Mucosa of stomach (tissue), 1 donor: ENCODE data around the gene HMCES.
"Not testable (repeated sequence)": the region's sequence is repeated elsewhere in the genome, so short reads cannot be mapped to it uniquely, and the experiment has no call there.

ENCODE experiments used
- H3K27me3 ChIP-seq: one replicate; pipeline ENCODE4 v1.7.0; 2013; ENCODE audit warnings: mild to moderate bottlenecking, low read length; ENCODE audit not compliant: control insufficient read depth, insufficient read depth
- H3K36me3 ChIP-seq: one replicate; pipeline ENCODE4 v1.7.0; 2013; ENCODE audit warnings: low read length; ENCODE audit not compliant: control insufficient read depth, insufficient read depth
- H3K4me1 ChIP-seq: one replicate; pipeline ENCODE4 v1.7.0; 2013; ENCODE audit warnings: mild to moderate bottlenecking, low read length; ENCODE audit not compliant: control insufficient read depth, insufficient read depth
- H3K4me3 ChIP-seq: one replicate; pipeline ENCODE4 v1.7.0; 2013; ENCODE audit warnings: low read length
- H3K9ac ChIP-seq: one replicate; pipeline ENCODE4 v1.7.0; 2013; ENCODE audit warnings: mild to moderate bottlenecking, low read length, moderate library complexity
- H3K9me3 ChIP-seq: one replicate; pipeline ENCODE4 v1.7.0; 2013; ENCODE audit warnings: mild to moderate bottlenecking, low read length, moderate library complexity; ENCODE audit not compliant: control insufficient read depth
- donor health status: Pancreatic carcinoma.

HMCES gene

DNA sequence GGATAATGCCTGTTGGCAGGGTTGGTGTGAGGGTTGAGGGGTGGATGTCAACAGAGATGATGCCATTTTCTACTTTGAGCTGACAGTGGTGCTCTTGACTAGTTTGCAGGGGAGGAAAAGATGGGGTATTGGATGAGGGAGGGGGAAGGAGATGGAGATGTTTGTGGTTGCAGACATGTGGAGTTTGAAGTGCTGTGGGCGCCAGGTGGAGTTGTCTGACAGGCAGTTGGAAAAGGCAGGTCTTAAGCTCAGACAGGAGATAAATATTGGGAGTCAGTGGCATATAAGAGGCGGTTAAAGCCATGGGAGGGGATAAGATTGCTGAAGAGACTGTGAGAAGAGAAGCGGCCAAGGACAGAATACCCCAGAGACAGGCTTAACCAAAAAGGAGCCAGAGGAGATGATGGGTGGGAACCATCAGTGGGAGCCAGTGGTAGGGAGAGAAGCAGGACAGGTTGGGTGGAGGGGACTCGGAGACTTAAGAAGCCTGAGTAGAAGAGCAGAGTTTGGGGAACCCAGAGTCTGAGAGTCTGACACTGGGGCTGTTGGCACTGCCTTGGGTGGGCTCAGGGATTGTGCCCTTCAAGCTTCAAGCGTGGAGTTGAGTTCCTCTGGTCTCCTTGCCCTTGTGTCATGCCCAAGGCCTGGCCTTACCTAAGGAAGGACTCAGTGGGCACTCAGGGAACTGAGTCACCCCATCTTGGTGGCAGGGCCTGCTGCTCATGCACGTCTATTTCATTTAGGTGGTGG lies 15.3 kb upstream of the HMCES start:
- no peaks in the 10 kb centered on the region for H3K27me3 ChIP-seq
- H3K9ac ChIP-seq, result no peak overlapping the region
- no peaks in the 10 kb centered on the region for H3K4me1 ChIP-seq
- H3K9me3 ChIP-seq, result no peaks in the 10 kb centered on the region
- H3K4me3 ChIP-seq, result no peak overlapping the region
- peaks cover 19% of the 10 kb centered on the region for H3K36me3 ChIP-seq

GRCh38 chr3:129264994-129265393 lies 13.7 kb upstream of the HMCES start:
- H3K27me3 ChIP-seq, H3K9me3 ChIP-seq, H3K9ac ChIP-seq, H3K4me3 ChIP-seq, H3K4me1 ChIP-seq: not testable (repeated sequence)
- H3K36me3 ChIP-seq, result peaks cover 25% of the 10 kb centered on the region

GRCh38 chr3:129266651-129267050 lies 12.0 kb upstream of the HMCES start:
- Histone ChIP-seq H3K36me3 (peaks cover 30% of the 10 kb centered on the region), H3K4me3 (no peak overlapping the region), H3K9me3 (no peaks in the 10 kb centered on the region), H3K4me1 (no peaks in the 10 kb centered on the region), H3K9ac (no peak overlapping the region), H3K27me3 (no peaks in the 10 kb centered on the region)

DNA sequence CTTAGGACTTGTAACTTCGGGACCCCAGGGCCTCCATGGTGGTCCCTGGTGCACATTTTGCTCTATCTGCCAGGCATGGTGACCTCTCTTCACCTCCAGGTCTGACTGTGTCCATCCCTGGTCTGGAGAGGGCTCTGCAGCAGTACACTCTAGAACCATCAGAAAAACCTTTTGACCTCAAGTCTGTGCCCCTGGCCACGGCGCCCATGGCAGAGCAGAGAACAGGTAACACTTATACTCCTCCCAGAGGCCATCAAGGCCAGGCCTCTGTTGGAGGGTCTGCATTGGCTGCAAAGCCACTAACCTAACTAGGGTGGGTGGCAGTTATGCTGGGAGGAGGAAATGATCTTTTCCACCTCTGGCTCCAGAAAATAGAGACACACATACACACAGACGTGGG lies 10.3 kb upstream of the HMCES start:
- Histone ChIP-seq H3K9ac (no peak overlapping the region), H3K27me3 (no peaks in the 10 kb centered on the region), H3K36me3 (peaks cover 38% of the 10 kb centered on the region), H3K9me3 (no peaks in the 10 kb centered on the region), H3K4me3 (no peak overlapping the region), H3K4me1 (no peaks in the 10 kb centered on the region)

- H3K9me3 ChIP-seq, result no peaks in the 10 kb centered on the region
- no peak overlapping the region for H3K4me3 ChIP-seq
- H3K9ac ChIP-seq, result no peak overlapping the region
- H3K36me3 ChIP-seq, result peaks cover 53% of the 10 kb centered on the region
- no peaks in the 10 kb centered on the region for H3K4me1 ChIP-seq
- H3K27me3 ChIP-seq, result no peaks in the 10 kb centered on the region
Measured at GRCh38 chr3:129271674-129272073, 7.0 kb upstream of the HMCES start.

- no peaks in the 10 kb centered on the region for H3K27me3 ChIP-seq
- peaks cover 26% of the 10 kb centered on the region for H3K36me3 ChIP-seq
- H3K9ac ChIP-seq, result no peak overlapping the region
- no peaks in the 10 kb centered on the region for H3K9me3 ChIP-seq
- peaks cover 13% of the 10 kb centered on the region for H3K4me1 ChIP-seq
- no peak overlapping the region for H3K4me3 ChIP-seq
Measured at GRCh38 chr3:129276385-129276784, 2.3 kb upstream of the HMCES start.

GRCh38 chr3:129277829-129278271 lies 820 bp upstream of the HMCES start:
- no peaks in the 10 kb centered on the region for H3K27me3 ChIP-seq
- H3K36me3 ChIP-seq, result peaks cover 16% of the 10 kb centered on the region
- H3K4me1 ChIP-seq, result peaks cover 13% of the 10 kb centered on the region
- peak overlapping the region; percentile 88 for H3K4me3 ChIP-seq
- peak overlapping the region; percentile 78 for H3K9ac ChIP-seq
- H3K9me3 ChIP-seq, result no peaks in the 10 kb centered on the region

- peaks cover 13% of the 10 kb centered on the region for H3K4me1 ChIP-seq
- H3K9me3 ChIP-seq, result no peaks in the 10 kb centered on the region
- H3K9ac ChIP-seq, result peak overlapping the region; percentile 78
- H3K4me3 ChIP-seq, result peak overlapping the region; percentile 88
- H3K27me3 ChIP-seq, result no peaks in the 10 kb centered on the region
- H3K36me3 ChIP-seq, result peaks cover 10% of the 10 kb centered on the region
Measured at GRCh38 chr3:129278966-129279906, 566 bp downstream of the HMCES start.

- Histone ChIP-seq H3K9me3 (no peaks in the 10 kb centered on the region), H3K4me1 (peaks cover 13% of the 10 kb centered on the region), H3K4me3 (no peak overlapping the region), H3K27me3 (no peaks in the 10 kb centered on the region), H3K36me3 (peaks cover under 1% of the 10 kb centered on the region), H3K9ac (no peak overlapping the region)
Measured at GRCh38 chr3:129280183-129280582, 1.5 kb downstream of the HMCES start.

DNA sequence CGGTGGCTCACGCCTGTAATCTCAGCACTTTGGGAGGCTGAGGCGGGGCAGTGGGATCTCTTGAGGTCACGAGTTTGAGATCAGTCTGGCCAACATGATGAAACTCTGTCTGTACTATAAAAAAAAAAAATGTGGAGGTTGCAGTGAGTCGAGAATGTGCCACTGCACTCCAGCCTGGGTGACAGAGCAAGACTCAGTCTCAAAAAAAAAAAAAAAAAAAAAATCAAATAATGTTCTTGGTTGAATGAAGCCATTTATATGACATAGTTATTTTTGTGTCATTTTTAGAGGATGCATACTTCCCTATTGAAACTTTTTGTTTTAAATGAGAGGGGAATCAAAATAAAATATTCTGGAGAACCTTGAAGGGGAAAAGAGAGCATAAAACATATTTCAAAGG lies 3.1 kb downstream of the HMCES start:
- Histone ChIP-seq H3K36me3 (no peaks in the 10 kb centered on the region), H3K9me3 (no peaks in the 10 kb centered on the region), H3K4me3 (no peak overlapping the region), H3K27me3 (no peaks in the 10 kb centered on the region), H3K4me1 (peaks cover 13% of the 10 kb centered on the region), H3K9ac (no peak overlapping the region)

DNA sequence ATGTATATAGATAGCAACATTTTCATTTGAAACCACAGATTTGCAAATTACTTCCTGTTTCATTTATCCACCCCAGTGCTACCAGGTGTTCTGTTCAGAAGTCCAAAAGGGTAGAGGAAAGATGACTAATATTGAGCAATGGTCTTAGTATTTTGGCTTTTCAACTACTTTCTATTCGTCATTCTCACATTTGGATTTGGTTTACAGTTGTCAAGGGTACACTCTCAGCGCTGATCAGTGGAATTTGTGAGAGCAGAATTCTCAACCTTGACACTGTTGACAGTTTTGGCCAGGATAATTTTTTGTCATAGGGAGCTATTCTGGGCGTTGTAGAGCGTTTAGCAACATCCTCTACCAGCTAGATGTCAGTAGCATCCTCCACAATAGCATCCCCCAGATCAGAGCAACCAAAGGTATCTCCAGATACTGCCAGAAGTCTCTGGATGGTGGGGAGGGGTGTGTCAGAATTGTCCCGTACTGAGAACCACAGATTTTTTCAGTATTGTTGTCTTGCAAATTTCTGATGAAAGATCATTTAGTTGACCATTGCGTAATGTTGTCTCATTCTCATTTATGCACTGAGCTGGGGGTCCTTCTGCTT lies 4.2 kb downstream of the HMCES start:
- Histone ChIP-seq H3K27me3 (no peaks in the 10 kb centered on the region), H3K9ac (no peak overlapping the region), H3K4me1 (peaks cover 10% of the 10 kb centered on the region), H3K36me3 (no peaks in the 10 kb centered on the region), H3K9me3 (no peaks in the 10 kb centered on the region), H3K4me3 (no peak overlapping the region)

- no peak overlapping the region for H3K9ac ChIP-seq
- no peaks in the 10 kb centered on the region for H3K27me3 ChIP-seq
- H3K4me3 ChIP-seq, result no peak overlapping the region
- no peaks in the 10 kb centered on the region for H3K4me1 ChIP-seq
- H3K9me3 ChIP-seq, result no peaks in the 10 kb centered on the region
- H3K36me3 ChIP-seq, result no peaks in the 10 kb centered on the region
Measured at GRCh38 chr3:129286081-129286480, 7.4 kb downstream of the HMCES start.
